MM.1S (cell line): ENCODE results near the gene OR5H1.

Experiments
- DNase-seq: peaks from one replicate; pipeline ENCODE4 v3.0.0-alpha.2; 2015
- H2AFZ ChIP-seq: fragments of 300-600 bp; sonication (generic); 2 replicates; pipeline ENCODE4 v1.6.0; 2016; ENCODE audit warnings: antibody characterized with exemption, low read length
- H3F3A ChIP-seq: fragments of 300-600 bp; sonication (generic); 2 replicates; pipeline ENCODE4 v1.6.1; 2016; ENCODE audit warnings: mild to moderate bottlenecking, antibody characterized with exemption, low read length, moderate library complexity, mixed read lengths; ENCODE audit not compliant: insufficient read depth
- H3K27ac ChIP-seq: fragments of 300-600 bp; sonication (generic); 2 replicates; pipeline ENCODE4 v1.5.1; 2016; ENCODE audit warnings: mild to moderate bottlenecking, low read length
- H3K27me3 ChIP-seq: fragments of 300-600 bp; sonication (generic); replicated peaks from 2 replicates; pipeline ENCODE4 v1.6.0; 2016; ENCODE audit warnings: low read length; ENCODE audit not compliant: insufficient read depth
- H3K36me3 ChIP-seq: fragments of 300-600 bp; sonication (generic); replicated peaks from 2 replicates; pipeline ENCODE4 v1.6.1; 2016; ENCODE audit warnings: mild to moderate bottlenecking, low read length, mixed read lengths; ENCODE audit not compliant: insufficient read depth
- H3K4me1 ChIP-seq: fragments of 300-600 bp; sonication (generic); 2 replicates; pipeline ENCODE4 v1.6.1; 2016; ENCODE audit warnings: low read length, mixed read lengths
- H3K4me2 ChIP-seq: fragments of 300-600 bp; sonication (generic); 2 replicates; pipeline ENCODE4 v1.6.0; 2016; ENCODE audit warnings: low read depth, low read length
- H3K4me3 ChIP-seq: fragments of 300-600 bp; sonication (generic); 2 replicates; pipeline ENCODE4 v1.5.1; 2016; ENCODE audit warnings: low read length, mixed read lengths
- H3K79me2 ChIP-seq: fragments of 300-600 bp; sonication (generic); 2 replicates; pipeline ENCODE4 v1.6.1; 2016; ENCODE audit warnings: mixed run types, low read length, mixed read lengths
- H3K9ac ChIP-seq: fragments of 300-600 bp; sonication (generic); 2 replicates; pipeline ENCODE4 v1.6.1; 2016; ENCODE audit warnings: low read length, mixed read lengths
- H3K9me2 ChIP-seq: fragments of 300-600 bp; sonication (generic); replicated peaks from 2 replicates; pipeline ENCODE4 v1.6.1; 2016; ENCODE audit warnings: mild to moderate bottlenecking, low read length, mixed read lengths; ENCODE audit not compliant: insufficient read depth
- H3K9me3 ChIP-seq: fragments of 300-600 bp; sonication (generic); replicated peaks from 2 replicates; pipeline ENCODE4 v1.6.1; 2016; ENCODE audit warnings: mild to moderate bottlenecking, low read length, mixed read lengths; ENCODE audit not compliant: insufficient read depth
- H4K20me1 ChIP-seq: fragments of 300-600 bp; sonication (generic); 2 replicates; pipeline ENCODE4 v1.6.1; 2016; ENCODE audit warnings: mild to moderate bottlenecking, low read length, moderate library complexity, mixed read lengths; ENCODE audit not compliant: insufficient read depth
- EZH2phosphoT487 ChIP-seq: fragments of 300-600 bp; sonication (generic); IDR thresholded peaks from 2 replicates; pipeline ENCODE4 v1.6.1; 2018; ENCODE audit warnings: antibody characterized with exemption, low read length
- TF ChIP-seq, protein P1 (sequence below): fragments of 300-600 bp; sonication (generic); IDR thresholded peaks from 2 replicates; pipeline ENCODE4 v1.5.1; 2016; ENCODE audit warnings: antibody characterized with exemption, low read length, mixed read lengths

OR5H1 gene

DNA sequence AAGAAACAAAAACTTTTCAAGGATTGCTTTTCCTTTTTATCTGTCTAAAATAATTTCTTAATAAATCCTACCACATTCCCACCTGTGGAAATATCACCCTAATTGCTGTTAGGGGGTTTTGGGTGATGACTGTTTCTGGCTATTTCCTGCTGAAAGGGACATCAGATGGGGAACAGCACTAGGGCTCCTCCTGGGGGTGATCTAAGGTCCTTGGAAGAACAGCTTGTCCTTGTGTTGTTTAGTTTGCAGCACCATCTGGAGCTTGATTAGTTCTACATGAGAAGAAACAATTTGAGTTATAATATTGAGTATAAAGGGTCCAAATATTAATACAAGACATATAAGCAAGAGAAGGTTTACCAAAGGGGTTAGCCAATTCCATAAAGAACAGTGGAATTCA is 54.7 kb downstream of the OR5H1 start:
- H3K36me3 ChIP-seq, result no peaks in the 10 kb centered on the region
- H3K27ac ChIP-seq, result no peak overlapping the region
- H3K79me2 ChIP-seq, result no peaks in the 10 kb centered on the region
- DNase-seq, result peak; percentile 21
- H4K20me1 ChIP-seq, result no peaks in the 10 kb centered on the region
- H3K4me2 ChIP-seq, result no peak overlapping the region
- no peaks in the 10 kb centered on the region for H3K27me3 ChIP-seq
- no peak overlapping the region for H2AFZ ChIP-seq
- H3F3A ChIP-seq, result no peaks in the 10 kb centered on the region
- H3K4me1 ChIP-seq, result no peaks in the 10 kb centered on the region
- H3K9me3 ChIP-seq, result no peaks in the 10 kb centered on the region
- TF ChIP-seq, protein P1, sequence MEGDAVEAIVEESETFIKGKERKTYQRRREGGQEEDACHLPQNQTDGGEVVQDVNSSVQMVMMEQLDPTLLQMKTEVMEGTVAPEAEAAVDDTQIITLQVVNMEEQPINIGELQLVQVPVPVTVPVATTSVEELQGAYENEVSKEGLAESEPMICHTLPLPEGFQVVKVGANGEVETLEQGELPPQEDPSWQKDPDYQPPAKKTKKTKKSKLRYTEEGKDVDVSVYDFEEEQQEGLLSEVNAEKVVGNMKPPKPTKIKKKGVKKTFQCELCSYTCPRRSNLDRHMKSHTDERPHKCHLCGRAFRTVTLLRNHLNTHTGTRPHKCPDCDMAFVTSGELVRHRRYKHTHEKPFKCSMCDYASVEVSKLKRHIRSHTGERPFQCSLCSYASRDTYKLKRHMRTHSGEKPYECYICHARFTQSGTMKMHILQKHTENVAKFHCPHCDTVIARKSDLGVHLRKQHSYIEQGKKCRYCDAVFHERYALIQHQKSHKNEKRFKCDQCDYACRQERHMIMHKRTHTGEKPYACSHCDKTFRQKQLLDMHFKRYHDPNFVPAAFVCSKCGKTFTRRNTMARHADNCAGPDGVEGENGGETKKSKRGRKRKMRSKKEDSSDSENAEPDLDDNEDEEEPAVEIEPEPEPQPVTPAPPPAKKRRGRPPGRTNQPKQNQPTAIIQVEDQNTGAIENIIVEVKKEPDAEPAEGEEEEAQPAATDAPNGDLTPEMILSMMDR, result peak; percentile 25
- no peak for TF ChIP-seq EZH2phosphoT487
- H3K9me2 ChIP-seq, result no peaks in the 10 kb centered on the region
- no peak overlapping the region for H3K4me3 ChIP-seq
- no peak overlapping the region for H3K9ac ChIP-seq
